ENCODE measurements around the gene CD200. TPM values are rescaled to one million over a fixed set of nuclear protein-coding genes. Genes with fewer than 3 reads are reported as not detected.

CD200 gene
- total RNA-seq, 4 donors from 2014 or later: 1.1 to 4.1 (median 3.6) TPM; not detected in 1

- whole genome bisulfite sequencing, 2 donors (ENCODE audit: low coverage in 1 of 2): 60 to 83% methylated on average over 6 of the region's 6 CpGs
- no peak overlapping the region for H3K4me3 ChIP-seq
- no peak overlapping the region for H3K27ac ChIP-seq
- in situ Hi-C loops (cut with MboI; ENCODE audit: low pct_ligation_motif_present in 1 of 4, low pct_unique_long_range_greater_than_20kb in 1 of 4, low sequenced_read_pairs in 3 of 4) (no loop called here), intact Hi-C loops (cut with DNase I; ENCODE audit: low total_unique reads) (loop anchor here (5.0 kb wide), 1 partner anchor 1577 kb away; no protein-coding TSS in a partner anchor)
- no peaks in the 10 kb centered on the region for H3K9me3 ChIP-seq
- no peaks in the 10 kb centered on the region for H3K4me1 ChIP-seq
- TF ChIP-seq EP300 (IDR thresholded peaks at IDR 0.05; ENCODE audit: low read depth) (no peak), POLR2A (IDR thresholded peaks at IDR 0.05) (no peak), POLR2AphosphoS5 (IDR thresholded peaks at IDR 0.05) (no peak), CTCF (IDR thresholded peaks at IDR 0.05) (no peak)
- no peak for DNase-seq
- no peaks in the 10 kb centered on the region for H3K27me3 ChIP-seq
- H3K36me3 ChIP-seq: no peaks in the 10 kb centered on the region
Measured at GRCh38 chr3:112349557-112349956, 16.6 kb downstream of the CD200 start.

GRCh38 chr3:112350018-112350810, 17.3 kb downstream of the CD200 start:
- intact Hi-C loops (cut with DNase I; ENCODE audit: low total_unique reads): no loop called here
- no peaks in the 10 kb centered on the region for H3K27me3 ChIP-seq
- no peak for DNase-seq
- H3K36me3 ChIP-seq: no peaks in the 10 kb centered on the region
- in situ Hi-C loops (cut with MboI; ENCODE audit: low pct_ligation_motif_present in 1 of 4, low pct_unique_long_range_greater_than_20kb in 1 of 4, low sequenced_read_pairs in 3 of 4): no loop called here
- TF ChIP-seq POLR2AphosphoS5 (IDR thresholded peaks at IDR 0.05): no peak
- TF ChIP-seq CTCF (IDR thresholded peaks at IDR 0.05): no peak
- no peak for TF ChIP-seq POLR2A (IDR thresholded peaks at IDR 0.05)
- no peak for TF ChIP-seq EP300 (IDR thresholded peaks at IDR 0.05; ENCODE audit: low read depth)
- H3K27ac ChIP-seq: no peak overlapping the region
- no peaks in the 10 kb centered on the region for H3K4me1 ChIP-seq
- no peaks in the 10 kb centered on the region for H3K9me3 ChIP-seq
- WGBS, 2 donors (ENCODE audit: low coverage in 1 of 2): 83 to 87% methylated on average over 2 of the region's 2 CpGs
- no peak overlapping the region for H3K4me3 ChIP-seq

- no peaks in the 10 kb centered on the region for H3K36me3 ChIP-seq
- WGBS, 2 donors (ENCODE audit: low coverage in 1 of 2): 72 to 78% methylated on average over 1 of the region's 1 CpG
- H3K4me1 ChIP-seq: no peaks in the 10 kb centered on the region
- intact Hi-C loops (cut with DNase I; ENCODE audit: low total_unique reads) (no loop called here), in situ Hi-C loops (cut with MboI; ENCODE audit: low pct_ligation_motif_present in 1 of 4, low pct_unique_long_range_greater_than_20kb in 1 of 4, low sequenced_read_pairs in 3 of 4) (no loop called here)
- TF ChIP-seq EP300 (IDR thresholded peaks at IDR 0.05; ENCODE audit: low read depth) (no peak), CTCF (IDR thresholded peaks at IDR 0.05) (no peak), POLR2AphosphoS5 (IDR thresholded peaks at IDR 0.05) (no peak), POLR2A (IDR thresholded peaks at IDR 0.05) (no peak)
- H3K27me3 ChIP-seq: no peaks in the 10 kb centered on the region
- no peak overlapping the region for H3K27ac ChIP-seq
- no peaks in the 10 kb centered on the region for H3K9me3 ChIP-seq
- no peak for DNase-seq
- H3K4me3 ChIP-seq: no peak overlapping the region
Measured at GRCh38 chr3:112351036-112351435, 18.1 kb downstream of the CD200 start.

GRCh38 chr3:112351823-112352222, 18.9 kb downstream of the CD200 start:
- H3K27ac ChIP-seq: no peak overlapping the region
- intact Hi-C loops (cut with DNase I; ENCODE audit: low total_unique reads) (no loop called here), in situ Hi-C loops (cut with MboI; ENCODE audit: low pct_ligation_motif_present in 1 of 4, low pct_unique_long_range_greater_than_20kb in 1 of 4, low sequenced_read_pairs in 3 of 4) (no loop called here)
- 67 to 74% methylated on average over 2 of the region's 2 CpGs for WGBS, 2 donors (ENCODE audit: low coverage in 1 of 2)
- H3K4me1 ChIP-seq: no peaks in the 10 kb centered on the region
- H3K9me3 ChIP-seq: no peaks in the 10 kb centered on the region
- no peaks in the 10 kb centered on the region for H3K36me3 ChIP-seq
- no peaks in the 10 kb centered on the region for H3K27me3 ChIP-seq
- TF ChIP-seq POLR2A (IDR thresholded peaks at IDR 0.05) (no peak), POLR2AphosphoS5 (IDR thresholded peaks at IDR 0.05) (no peak), EP300 (IDR thresholded peaks at IDR 0.05; ENCODE audit: low read depth) (no peak), CTCF (IDR thresholded peaks at IDR 0.05) (no peak)
- no peak overlapping the region for H3K4me3 ChIP-seq
- DNase-seq: no peak

Data from transverse colon (tissue), 4 donors.